HG03354 (cell line): Measurements from ENCODE around the gene AGL.
"Not testable (repeated sequence)": the region's sequence is repeated elsewhere in the genome, so short reads cannot be mapped to it uniquely, and the experiment has no call there.

Experiments used
- ATAC-seq: cut with Tn5 transposase; IDR thresholded peaks from one replicate; pipeline ENCODE4 v1.9.1; 2021; ENCODE audit warnings: mild to moderate bottlenecking; ENCODE audit not compliant: unreplicated experiment, poor library complexity, severe bottlenecking

Gene AGL

GRCh38 chr1:99970713-99971255 lies 120.6 kb downstream of the AGL start:
- no peak for ATAC-seq

DNA sequence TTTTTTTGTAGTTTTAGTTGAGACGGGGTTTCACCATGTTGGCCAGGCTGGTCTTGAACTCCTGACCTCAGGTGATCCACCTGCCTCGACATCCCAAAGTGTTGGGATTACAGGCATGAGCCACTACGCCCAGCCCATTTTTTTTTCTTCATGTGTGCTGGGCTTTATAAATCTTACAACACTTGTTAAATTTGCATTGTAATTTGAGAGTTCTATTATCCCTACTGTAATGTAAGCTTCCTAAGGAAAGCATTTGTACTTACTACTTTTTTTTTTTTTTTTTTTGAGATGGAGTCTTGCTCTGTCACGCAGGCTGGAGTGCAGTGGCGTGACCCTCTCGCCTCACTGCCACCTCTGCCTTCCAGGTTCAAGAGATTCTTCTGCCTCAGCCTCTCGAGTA lies 121.9 kb downstream of the AGL start:
- not testable (repeated sequence) for ATAC-seq
